Activated naive CD8-positive, alpha-beta T cell treated with anti-CD3 and anti-CD28 coated beads, Interleukin-2, amount 50 U/mL, for 24 hours (primary cell): ENCODE results near the gene COL18A1.

Experiments used
- ATAC-seq: fragments of 150-1000 bp; cut with Tn5 transposase; one replicate; pipeline ENCODE4 v1.10.0; 2021
- DNase-seq: peaks from one replicate; pipeline ENCODE4 v3.0.0; 2021
- H3K27ac Mint-ChIP-seq: one replicate; pipeline ENCODE4 v1.8.0; 2021; ENCODE audit warnings: mild to moderate bottlenecking, mixed read lengths
- H3K27me3 Mint-ChIP-seq: one replicate; pipeline ENCODE4 v1.8.0; 2021; ENCODE audit warnings: mixed read lengths
- H3K36me3 Mint-ChIP-seq: one replicate; pipeline ENCODE4 v1.8.0; 2021; ENCODE audit warnings: low read depth, mixed read lengths
- H3K4me1 Mint-ChIP-seq: one replicate; pipeline ENCODE4 v1.8.0; 2021; ENCODE audit warnings: mixed read lengths
- H3K4me3 Mint-ChIP-seq: one replicate; pipeline ENCODE4 v1.8.0; 2021; ENCODE audit warnings: mild to moderate bottlenecking, moderate library complexity, mixed read lengths
- H3K9me3 Mint-ChIP-seq: one replicate; pipeline ENCODE4 v1.8.0; 2021; ENCODE audit warnings: mixed read lengths

The COL18A1 gene

GRCh38 chr21:45457161-45457831, 52.3 kb downstream of the COL18A1 start:
- peaks cover 11% of the 10 kb centered on the region for H3K9me3 Mint-ChIP-seq

GRCh38 chr21:45457832-45458172, 52.8 kb downstream of the COL18A1 start:
- DNase-seq (no peak), ATAC-seq (no peak)
- peaks cover 2% of the 10 kb centered on the region for H3K27me3 Mint-ChIP-seq
- no peak overlapping the region for H3K4me3 Mint-ChIP-seq
- peaks cover 10% of the 10 kb centered on the region for H3K9me3 Mint-ChIP-seq
- H3K27ac Mint-ChIP-seq, result no peak overlapping the region
- H3K36me3 Mint-ChIP-seq, result no peaks in the 10 kb centered on the region
- no peaks in the 10 kb centered on the region for H3K4me1 Mint-ChIP-seq

More at GRCh38 chr21:45457161-45457831, 52.3 kb downstream of the COL18A1 start:
- H3K36me3 Mint-ChIP-seq, result no peaks in the 10 kb centered on the region
- ATAC-seq, result no peak
- H3K4me3 Mint-ChIP-seq, result no peak overlapping the region
- peaks cover 2% of the 10 kb centered on the region for H3K27me3 Mint-ChIP-seq
- no peak overlapping the region for H3K27ac Mint-ChIP-seq
- H3K4me1 Mint-ChIP-seq, result no peaks in the 10 kb centered on the region
- DNase-seq, result no peak

GRCh38 chr21:45458281-45459170, 53.6 kb downstream of the COL18A1 start:
- H3K4me1 Mint-ChIP-seq, result no peaks in the 10 kb centered on the region
- no peak overlapping the region for H3K4me3 Mint-ChIP-seq
- no peak overlapping the region for H3K27ac Mint-ChIP-seq
- ATAC-seq, result no peak
- DNase-seq, result no peak
- peaks cover 2% of the 10 kb centered on the region for H3K27me3 Mint-ChIP-seq
- H3K36me3 Mint-ChIP-seq, result no peaks in the 10 kb centered on the region
- peaks cover 5% of the 10 kb centered on the region for H3K9me3 Mint-ChIP-seq

GRCh38 chr21:45459171-45460010, 54.4 kb downstream of the COL18A1 start:
- H3K9me3 Mint-ChIP-seq, result peaks cover 5% of the 10 kb centered on the region
- H3K27me3 Mint-ChIP-seq, result peaks cover 2% of the 10 kb centered on the region
- H3K4me3 Mint-ChIP-seq, result no peak overlapping the region
- no peak for ATAC-seq
- H3K36me3 Mint-ChIP-seq, result no peaks in the 10 kb centered on the region
- H3K27ac Mint-ChIP-seq, result no peak overlapping the region
- no peaks in the 10 kb centered on the region for H3K4me1 Mint-ChIP-seq
- no peak for DNase-seq

- no peak for ATAC-seq
These were observed 55.1 kb downstream of the COL18A1 start for GRCh38 chr21:45460011-45460565.

DNA sequence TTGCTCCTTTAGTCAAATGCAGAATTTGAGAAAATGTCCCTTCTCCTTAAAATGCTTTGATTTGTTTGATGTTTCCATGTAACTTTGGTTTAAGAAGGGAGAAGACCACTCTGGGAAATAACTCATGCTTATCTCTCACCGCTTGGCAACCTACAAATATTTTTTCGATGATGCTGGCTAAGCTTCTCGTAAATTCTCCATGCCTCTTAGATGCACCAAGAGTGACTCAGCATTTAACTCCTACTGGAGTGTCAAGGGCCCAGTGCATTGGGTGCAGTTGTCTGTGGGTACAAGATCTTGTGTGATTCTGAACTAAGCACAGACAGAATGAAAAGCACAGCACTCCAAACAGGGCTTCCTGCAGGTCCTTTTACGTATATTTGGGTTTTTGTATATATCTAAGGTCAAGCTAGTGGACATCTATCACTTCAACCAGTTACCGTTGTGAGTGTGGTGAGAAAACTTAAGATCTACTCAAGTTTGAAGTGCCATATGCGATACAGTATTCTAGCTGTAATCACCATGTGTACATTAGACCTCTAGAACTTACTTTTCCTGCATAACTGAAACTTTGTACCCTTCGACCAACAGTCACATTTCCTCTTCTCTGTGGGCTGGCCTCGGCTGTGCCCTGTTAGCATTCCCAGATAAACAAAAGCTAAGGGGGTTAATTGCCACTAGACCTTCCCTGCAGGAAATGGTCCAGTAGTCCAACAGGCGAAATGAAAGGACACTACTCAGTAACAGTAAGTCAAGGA, 55.8 kb downstream of the COL18A1 start:
- ATAC-seq (no peak), DNase-seq (no peak)
- H3K9me3 Mint-ChIP-seq, result peaks cover 5% of the 10 kb centered on the region
- H3K4me3 Mint-ChIP-seq, result no peak overlapping the region
- peaks cover 6% of the 10 kb centered on the region for H3K27me3 Mint-ChIP-seq
- H3K4me1 Mint-ChIP-seq, result no peaks in the 10 kb centered on the region
- H3K36me3 Mint-ChIP-seq, result no peaks in the 10 kb centered on the region
- no peak overlapping the region for H3K27ac Mint-ChIP-seq

More at GRCh38 chr21:45460011-45460565, 55.1 kb downstream of the COL18A1 start:
- H3K27me3 Mint-ChIP-seq, result peaks cover 2% of the 10 kb centered on the region
- no peaks in the 10 kb centered on the region for H3K36me3 Mint-ChIP-seq
- no peak overlapping the region for H3K4me3 Mint-ChIP-seq
- no peaks in the 10 kb centered on the region for H3K4me1 Mint-ChIP-seq
- H3K27ac Mint-ChIP-seq, result no peak overlapping the region
- DNase-seq, result no peak
- H3K9me3 Mint-ChIP-seq, result peaks cover 5% of the 10 kb centered on the region

DNA sequence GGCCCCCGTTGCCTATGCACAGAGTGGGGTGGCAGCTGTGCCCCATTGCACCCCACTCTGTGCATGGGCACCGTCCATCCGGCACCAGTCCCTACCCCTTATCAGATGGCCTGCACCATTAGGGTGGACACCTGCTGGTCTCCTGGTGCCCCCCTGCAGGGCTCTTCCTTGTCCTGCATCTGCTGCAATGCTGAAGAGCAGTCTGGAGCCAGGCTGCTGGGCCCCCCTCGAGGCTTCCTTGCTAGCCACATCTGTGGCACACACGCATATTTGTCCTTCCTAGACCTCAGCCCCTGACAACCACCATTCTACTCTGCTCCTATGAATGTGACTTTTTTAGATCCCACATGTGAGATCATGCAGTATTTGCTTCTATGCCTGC, 56.4 kb downstream of the COL18A1 start:
- Mint-ChIP-seq H3K9me3 (peaks cover 5% of the 10 kb centered on the region), H3K4me1 (no peaks in the 10 kb centered on the region), H3K27ac (no peak overlapping the region), H3K4me3 (no peak overlapping the region), H3K36me3 (no peaks in the 10 kb centered on the region), H3K27me3 (peaks cover 6% of the 10 kb centered on the region)
- DNase-seq, result no peak
- no peak for ATAC-seq

GRCh38 chr21:45461806-45462341, 56.9 kb downstream of the COL18A1 start:
- H3K9me3 Mint-ChIP-seq, result peaks cover 5% of the 10 kb centered on the region
- peaks cover 6% of the 10 kb centered on the region for H3K27me3 Mint-ChIP-seq
- no peak for DNase-seq
- no peak for ATAC-seq
- no peak overlapping the region for H3K27ac Mint-ChIP-seq
- no peaks in the 10 kb centered on the region for H3K4me1 Mint-ChIP-seq
- no peaks in the 10 kb centered on the region for H3K36me3 Mint-ChIP-seq
- no peak overlapping the region for H3K4me3 Mint-ChIP-seq

GRCh38 chr21:45463871-45464270, 58.9 kb downstream of the COL18A1 start:
- DNase-seq (no peak), ATAC-seq (no peak)
- Mint-ChIP-seq H3K4me3 (no peak overlapping the region), H3K9me3 (peaks cover 5% of the 10 kb centered on the region), H3K27ac (no peak overlapping the region), H3K27me3 (peaks cover 6% of the 10 kb centered on the region), H3K4me1 (no peaks in the 10 kb centered on the region), H3K36me3 (no peaks in the 10 kb centered on the region)

DNA sequence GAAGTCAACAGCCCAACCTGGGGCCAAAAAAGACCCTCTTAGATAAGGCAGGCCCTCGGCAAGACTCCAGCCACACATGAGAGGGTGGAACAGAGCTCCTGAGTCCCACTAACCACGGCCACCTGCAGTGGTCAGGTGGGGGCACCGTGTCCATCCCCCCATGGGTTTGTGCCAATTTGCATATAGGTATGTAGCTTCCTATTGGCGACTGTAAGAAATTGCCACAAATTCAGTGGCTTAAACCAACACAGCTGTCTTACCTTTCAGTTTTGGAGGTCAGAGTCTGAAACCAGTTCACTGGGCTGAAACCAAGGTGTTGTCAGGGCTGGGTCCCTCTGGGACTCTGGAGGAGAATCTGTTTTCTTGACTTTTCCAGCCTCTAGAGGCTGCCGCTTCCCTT, 59.3 kb downstream of the COL18A1 start:
- Mint-ChIP-seq H3K27me3 (peaks cover 6% of the 10 kb centered on the region), H3K4me1 (no peaks in the 10 kb centered on the region), H3K36me3 (no peaks in the 10 kb centered on the region), H3K9me3 (peaks cover 5% of the 10 kb centered on the region), H3K27ac (no peak overlapping the region), H3K4me3 (no peak overlapping the region)
- DNase-seq, result no peak
- ATAC-seq, result no peak

DNA sequence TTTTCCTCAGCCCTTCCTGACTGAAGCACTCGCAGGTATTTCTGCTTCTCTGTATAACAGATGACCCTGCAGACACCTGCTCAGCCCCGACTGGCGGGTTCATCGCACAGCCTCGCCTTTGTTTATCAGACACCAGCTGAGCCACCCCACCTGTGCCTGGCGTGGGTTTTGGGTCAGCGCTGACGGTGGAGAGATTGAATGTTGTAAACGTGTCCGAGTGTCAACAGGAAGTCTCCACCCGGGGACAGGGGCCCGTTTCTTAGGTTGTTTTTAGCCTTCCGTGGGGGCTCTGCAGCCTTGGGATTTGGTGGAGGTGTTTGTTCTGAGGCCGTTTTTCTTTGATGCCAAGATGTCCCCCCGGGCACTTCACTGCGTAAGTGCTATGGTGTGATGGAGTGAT, 60.1 kb downstream of the COL18A1 start:
- DNase-seq, result no peak
- Mint-ChIP-seq H3K4me3 (no peak overlapping the region), H3K9me3 (peaks cover 5% of the 10 kb centered on the region), H3K36me3 (no peaks in the 10 kb centered on the region), H3K27me3 (peaks cover 6% of the 10 kb centered on the region), H3K4me1 (peaks cover 2% of the 10 kb centered on the region), H3K27ac (no peak overlapping the region)
- ATAC-seq, result no peak

- H3K27ac Mint-ChIP-seq, result no peak overlapping the region
- DNase-seq (no peak), ATAC-seq (no peak)
- no peak overlapping the region for H3K4me3 Mint-ChIP-seq
- peaks cover 5% of the 10 kb centered on the region for H3K9me3 Mint-ChIP-seq
- peaks cover 6% of the 10 kb centered on the region for H3K27me3 Mint-ChIP-seq
- no peaks in the 10 kb centered on the region for H3K36me3 Mint-ChIP-seq
- peaks cover 7% of the 10 kb centered on the region for H3K4me1 Mint-ChIP-seq
These were observed 60.8 kb downstream of the COL18A1 start for GRCh38 chr21:45465611-45466329.
